SK-N-DZ (cell line): ENCODE measurements around the gene CDH7.

Source experiments
- DNase-seq: peaks from one replicate; pipeline ENCODE4 v3.0.0-alpha.2; 2015; ENCODE audit warnings: low spot score

Gene CDH7

GRCh38 chr18:65907281-65907680 is 156.5 kb downstream of the CDH7 start:
- no peak for DNase-seq

DNA sequence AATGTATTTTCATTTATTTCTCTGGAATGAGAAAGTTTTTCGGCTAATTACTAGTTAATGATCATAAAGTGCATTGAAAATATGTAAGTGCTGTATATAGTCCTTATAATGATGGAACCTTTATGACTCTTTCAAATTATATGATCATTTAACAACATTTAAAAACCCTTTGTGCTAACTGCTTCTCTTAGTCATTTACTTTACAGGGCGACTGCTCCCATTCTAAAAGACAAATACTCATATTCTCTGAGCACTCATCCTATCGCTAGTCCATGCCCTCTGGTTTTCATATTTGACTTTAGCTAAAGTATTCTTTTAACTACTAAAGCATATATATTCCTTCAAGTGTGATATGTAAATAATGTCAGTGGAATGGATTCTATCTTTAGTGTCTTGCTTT is 168.2 kb downstream of the CDH7 start:
- DNase-seq: no peak

DNA sequence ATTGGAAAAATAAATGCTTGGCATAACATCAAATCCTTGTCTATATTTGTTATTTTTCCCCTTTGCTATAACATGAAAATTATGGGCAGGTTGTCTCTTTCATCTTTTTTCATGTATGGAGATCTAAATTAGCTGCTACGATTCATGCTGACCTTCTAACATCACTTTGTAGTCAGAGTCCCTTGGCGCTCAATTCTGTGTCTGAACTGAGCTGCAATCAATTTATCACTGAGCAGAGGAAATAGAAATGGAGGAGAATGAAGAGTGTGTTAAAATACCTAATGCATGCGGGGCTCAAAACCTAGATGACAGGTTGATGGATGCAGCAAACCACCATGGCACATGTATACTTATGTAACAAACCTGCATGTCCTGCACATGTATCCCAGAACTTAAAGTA is 168.9 kb downstream of the CDH7 start:
- no peak for DNase-seq

- DNase-seq: no peak
These were observed 171.3 kb downstream of the CDH7 start for GRCh38 chr18:65922103-65922502.

GRCh38 chr18:65924904-65925303 is 174.1 kb downstream of the CDH7 start:
- no peak for DNase-seq

- DNase-seq: no peak
These were observed 184.1 kb downstream of the CDH7 start for GRCh38 chr18:65934874-65935273.

DNA sequence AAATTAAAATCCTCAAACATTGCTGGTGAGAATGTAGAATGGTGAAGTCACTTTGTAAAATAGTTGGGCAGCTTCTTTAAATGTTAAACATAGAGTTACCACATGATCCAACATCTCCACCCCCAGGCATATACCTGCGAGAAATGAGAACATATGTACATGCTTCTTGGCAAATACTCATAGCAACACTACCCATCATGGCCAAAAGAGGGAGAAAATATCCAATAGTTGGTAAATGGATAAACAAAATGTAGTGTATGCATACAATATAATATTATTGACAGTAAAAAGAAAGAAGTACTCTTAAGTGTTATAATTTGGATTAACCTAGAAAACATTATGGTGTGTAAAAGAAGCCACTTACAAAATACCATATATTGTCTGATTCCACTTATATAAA is 185.9 kb downstream of the CDH7 start:
- no peak for DNase-seq

DNA sequence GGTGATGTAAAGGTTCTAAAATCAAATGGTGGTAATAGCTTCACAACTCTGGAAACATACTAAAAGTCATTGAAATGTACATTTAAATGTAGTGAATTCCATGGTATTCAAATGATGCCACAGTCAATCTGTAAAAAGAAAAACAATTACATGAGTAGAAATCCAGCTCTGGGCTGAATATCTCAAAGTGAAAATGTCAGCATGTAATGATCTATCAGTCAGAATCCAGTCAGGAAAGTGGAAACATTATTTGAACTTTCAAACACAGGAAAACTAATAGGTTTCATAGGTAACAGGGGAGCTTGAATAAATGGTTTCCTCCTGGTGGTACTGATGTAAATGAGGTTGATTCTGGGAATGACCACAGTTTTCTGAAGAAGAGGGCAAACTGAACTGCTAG is 186.4 kb downstream of the CDH7 start:
- DNase-seq: no peak

DNA sequence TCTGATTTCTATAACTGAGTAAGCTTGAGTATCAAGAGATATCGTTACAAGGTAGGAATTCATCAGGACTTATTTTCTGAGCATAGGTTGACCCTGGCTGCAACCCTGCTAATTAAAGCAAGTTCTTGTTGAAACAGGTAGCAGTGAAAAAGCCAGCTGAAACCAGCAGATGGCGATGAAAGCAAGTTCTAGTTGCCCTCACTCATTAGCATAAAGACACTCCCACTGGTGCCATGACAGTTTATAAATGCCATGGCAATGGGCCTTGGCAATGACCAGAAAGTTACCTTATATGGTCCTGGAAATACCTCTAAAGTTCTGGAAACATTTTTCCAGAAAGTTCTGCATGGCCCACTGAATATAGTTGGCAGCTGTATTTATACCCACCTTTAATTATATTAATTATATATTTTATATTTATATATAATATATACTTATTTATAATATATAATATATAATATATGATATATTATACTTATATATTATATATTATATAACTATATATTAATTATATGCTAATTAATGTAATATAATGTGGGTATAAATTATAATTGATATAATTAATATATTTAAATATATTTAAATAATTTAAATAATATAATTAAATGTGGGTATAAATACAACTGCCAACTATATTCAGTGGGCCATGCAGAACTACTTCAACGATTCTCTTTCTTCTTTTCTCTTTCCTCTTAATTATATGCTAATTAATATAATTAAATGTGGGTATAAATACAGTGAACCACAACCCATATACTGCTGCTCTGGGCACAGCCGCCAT is 188.0 kb downstream of the CDH7 start:
- DNase-seq: peak; percentile 57
